ENCODE results near the gene OCIAD1. TPM values are rescaled to one million over a fixed set of nuclear protein-coding genes. Genes with fewer than 3 reads are reported as not detected.
A peak's percentile ranks its signal among the peaks of the same experiment; 100 is the strongest.

Gene OCIAD1
- total RNA-seq, 1 experiment from 2014 or later = 207 TPM

DNA sequence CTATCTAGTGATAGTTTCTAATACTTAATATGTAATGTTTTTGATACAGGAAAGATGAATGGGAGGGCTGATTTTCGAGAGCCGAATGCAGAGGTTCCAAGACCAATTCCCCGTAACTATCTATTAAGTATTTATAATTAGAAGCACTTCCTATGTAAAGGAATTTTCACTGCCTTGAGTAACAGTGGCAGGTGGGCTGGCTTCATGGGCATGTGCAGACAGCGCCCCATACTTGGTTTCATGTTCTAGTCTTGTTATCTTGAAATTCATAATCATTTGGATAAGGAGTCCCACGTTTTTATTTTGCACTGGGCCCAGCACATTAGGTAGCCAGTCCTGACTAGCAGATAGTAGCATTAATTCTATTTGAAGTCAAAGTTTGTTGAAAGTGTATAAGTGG is 1.7 kb downstream of the OCIAD1 start:
- TF ChIP-seq CTCF (IDR thresholded peaks at IDR 0.05; ENCODE audit: unreplicated experiment) = no peak
- no TSS peak for BruUV-seq (replicated peaks)
- H3K9me3 Mint-ChIP-seq (ENCODE audit: unreplicated experiment) = no peaks in the 10 kb centered on the region
- intact Hi-C loops (cut with micrococcal nuclease) = loop anchor here (5.0 kb wide), 2 partner anchors 75 to 110 kb away; partner anchors contain the start of gene OCIAD2
- peak overlapping the region; percentile 97 for H3K27ac Mint-ChIP-seq (ENCODE audit: low read depth, unreplicated experiment)
- peaks cover 13% of the 10 kb centered on the region for H3K4me1 Mint-ChIP-seq (ENCODE audit: insufficient read depth, unreplicated experiment)
- DNase-seq (ENCODE audit: unreplicated experiment) = no peak
- POLR2A ChIA-PET = interaction anchor here (0.6 to 5.0 kb wide), 17 partner anchors 9 to 254 kb away, joined by 3 to 81 read pairs (median 4); partner anchors contain the start of genes FRYL and OCIAD2
- H3K27me3 Mint-ChIP-seq (ENCODE audit: insufficient read depth, unreplicated experiment) = no peaks in the 10 kb centered on the region
- CTCF ChIA-PET = interaction anchor here (0.6 to 1.5 kb wide), 4 partner anchors 10 to 112 kb away, joined by 3 to 6 read pairs (median 4); no protein-coding TSS in a partner anchor
- H3K36me3 Mint-ChIP-seq (ENCODE audit: insufficient read depth, unreplicated experiment) = peaks cover 54% of the 10 kb centered on the region
- H3K4me3 Mint-ChIP-seq (ENCODE audit: unreplicated experiment) = peak overlapping the region; percentile 95

DNA sequence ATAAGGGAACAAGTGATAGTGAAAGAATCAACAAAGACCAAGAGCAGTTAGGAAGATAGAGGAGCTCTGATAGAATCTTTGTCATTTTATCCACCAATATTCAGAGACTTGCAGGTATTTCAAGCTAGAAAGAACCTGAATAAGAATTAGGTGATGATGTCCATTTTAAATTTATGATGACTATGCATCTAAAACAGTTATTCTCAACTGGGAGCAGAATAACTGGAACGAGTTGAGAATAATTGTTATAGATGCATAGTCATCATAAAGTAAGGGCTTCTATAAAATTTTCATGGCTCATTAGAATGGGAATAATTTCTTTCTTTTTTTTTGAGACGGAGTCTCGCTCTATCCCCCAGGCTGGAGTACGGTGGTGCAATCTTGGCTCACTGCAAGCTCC is 5.8 kb downstream of the OCIAD1 start:
- no peak for DNase-seq (ENCODE audit: unreplicated experiment)
- POLR2A ChIA-PET = interaction anchor here (0.7 to 1.0 kb wide), 4 partner anchors 9 to 111 kb away, joined by 3 read pairs; no protein-coding TSS in a partner anchor
- H3K4me1 Mint-ChIP-seq (ENCODE audit: insufficient read depth, unreplicated experiment) = peaks cover 16% of the 10 kb centered on the region
- no peak overlapping the region for H3K4me3 Mint-ChIP-seq (ENCODE audit: unreplicated experiment)
- H3K36me3 Mint-ChIP-seq (ENCODE audit: insufficient read depth, unreplicated experiment) = peaks cover 87% of the 10 kb centered on the region
- intact Hi-C loops (cut with micrococcal nuclease) = no loop called here
- TF ChIP-seq CTCF (IDR thresholded peaks at IDR 0.05; ENCODE audit: unreplicated experiment) = no peak
- CTCF ChIA-PET = interaction anchor here (0.6 to 1.7 kb wide), 6 partner anchors 32 to 258 kb away, joined by 3 to 5 read pairs (median 4); no protein-coding TSS in a partner anchor
- H3K27ac Mint-ChIP-seq (ENCODE audit: low read depth, unreplicated experiment) = no peak overlapping the region
- no peaks in the 10 kb centered on the region for H3K27me3 Mint-ChIP-seq (ENCODE audit: insufficient read depth, unreplicated experiment)
- H3K9me3 Mint-ChIP-seq (ENCODE audit: unreplicated experiment) = no peaks in the 10 kb centered on the region
- BruUV-seq (replicated peaks) = no TSS peak

DNA sequence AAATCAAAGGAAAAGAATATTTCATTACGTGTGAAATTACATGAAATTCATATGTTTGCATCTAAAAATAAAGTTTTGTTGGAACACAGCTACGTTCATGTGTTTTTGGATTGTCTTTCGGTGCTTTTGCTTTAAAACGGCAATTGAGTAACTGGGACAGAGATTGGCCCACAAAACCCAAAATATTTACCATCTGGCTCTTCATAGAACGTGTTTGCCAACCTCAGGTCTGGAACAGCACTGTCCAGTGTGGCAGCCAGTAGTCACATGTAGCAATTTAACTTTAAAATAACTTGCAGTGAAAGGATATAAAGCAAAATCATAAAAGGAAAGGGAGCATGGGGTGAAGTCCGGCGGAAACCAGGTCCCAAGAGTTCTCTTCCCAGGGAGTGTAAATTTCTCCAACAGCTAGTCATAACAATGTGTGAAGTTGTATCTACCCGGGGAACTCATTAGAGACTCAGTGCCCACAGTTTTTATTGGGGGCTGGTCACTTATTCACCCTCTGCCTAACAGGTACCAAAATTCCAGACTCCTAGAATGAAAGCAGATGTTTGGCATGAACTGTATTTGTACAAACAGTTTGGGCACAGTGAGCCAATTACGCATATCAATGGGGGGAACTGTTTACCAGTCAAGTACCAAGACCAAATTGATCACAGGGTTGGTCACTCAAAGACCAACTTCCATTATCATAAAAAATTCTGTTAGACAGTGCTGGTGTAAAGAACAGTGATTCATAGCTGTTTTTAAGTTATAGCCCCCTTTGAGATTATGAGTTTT is 10.3 kb downstream of the OCIAD1 start:
- H3K9me3 Mint-ChIP-seq (ENCODE audit: unreplicated experiment) = no peaks in the 10 kb centered on the region

More for the DNA sequence above, 10.3 kb downstream of the OCIAD1 start:
- Mint-ChIP-seq H3K36me3 (ENCODE audit: insufficient read depth, unreplicated experiment) (peaks cover 91% of the 10 kb centered on the region), H3K27ac (ENCODE audit: low read depth, unreplicated experiment) (no peak overlapping the region), H3K4me3 (ENCODE audit: unreplicated experiment) (no peak overlapping the region), H3K27me3 (ENCODE audit: insufficient read depth, unreplicated experiment) (no peaks in the 10 kb centered on the region), H3K4me1 (ENCODE audit: insufficient read depth, unreplicated experiment) (peaks cover 17% of the 10 kb centered on the region)
- no peak for DNase-seq (ENCODE audit: unreplicated experiment)
- no peak for TF ChIP-seq CTCF (IDR thresholded peaks at IDR 0.05; ENCODE audit: unreplicated experiment)
- intact Hi-C loops (cut with micrococcal nuclease) = no loop called here
- ChIA-PET POLR2A (interaction anchor here (1.0 to 2.6 kb wide), 3 partner anchors 9 to 60 kb away, joined by 3 to 12 read pairs (median 4); partner anchors contain the start of genes FRYL and OCIAD1), CTCF (interaction anchor here (1.0 to 1.5 kb wide), 2 partner anchors 61 to 121 kb away, joined by 3 read pairs; no protein-coding TSS in a partner anchor)
- no TSS peak for BruUV-seq (replicated peaks)

Measured in MCF 10A (cell line).